ENCODE results near the gene SCNN1B. TPM values are rescaled to one million over a fixed set of nuclear protein-coding genes. Genes with fewer than 3 reads are reported as not detected.

Gene SCNN1B
- total RNA-seq, 1 donor: not detected

GRCh38 chr16:23368469-23368868 lies 66.4 kb downstream of the SCNN1B start:
- DNase-seq (ENCODE audit: low read depth): no peak
- H3K4me3 ChIP-seq (ENCODE audit: low read depth, low read length): no peak overlapping the region
- TF ChIP-seq CTCF (IDR thresholded peaks at IDR 0.05; ENCODE audit: insufficient read depth, low read length): no peak

GRCh38 chr16:23369416-23369815 lies 67.3 kb downstream of the SCNN1B start:
- no peak for DNase-seq (ENCODE audit: low read depth)
- H3K4me3 ChIP-seq (ENCODE audit: low read depth, low read length): no peak overlapping the region
- no peak for TF ChIP-seq CTCF (IDR thresholded peaks at IDR 0.05; ENCODE audit: insufficient read depth, low read length)

GRCh38 chr16:23371368-23371767 lies 69.3 kb downstream of the SCNN1B start:
- no peak for DNase-seq (ENCODE audit: low read depth)
- no peak for TF ChIP-seq CTCF (IDR thresholded peaks at IDR 0.05; ENCODE audit: insufficient read depth, low read length)
- H3K4me3 ChIP-seq (ENCODE audit: low read depth, low read length): no peak overlapping the region

- no peak overlapping the region for H3K4me3 ChIP-seq (ENCODE audit: low read depth, low read length)
- DNase-seq (ENCODE audit: low read depth): no peak
- no peak for TF ChIP-seq CTCF (IDR thresholded peaks at IDR 0.05; ENCODE audit: insufficient read depth, low read length)
Measured at GRCh38 chr16:23373436-23374219, 71.5 kb downstream of the SCNN1B start.

- H3K4me3 ChIP-seq (ENCODE audit: low read depth, low read length): no peak overlapping the region
- TF ChIP-seq CTCF (IDR thresholded peaks at IDR 0.05; ENCODE audit: insufficient read depth, low read length): no peak
- no peak for DNase-seq (ENCODE audit: low read depth)
Measured at GRCh38 chr16:23374721-23375510, 72.8 kb downstream of the SCNN1B start.

GRCh38 chr16:23375643-23376042 lies 73.5 kb downstream of the SCNN1B start:
- no peak overlapping the region for H3K4me3 ChIP-seq (ENCODE audit: low read depth, low read length)
- TF ChIP-seq CTCF (IDR thresholded peaks at IDR 0.05; ENCODE audit: insufficient read depth, low read length): no peak
- no peak for DNase-seq (ENCODE audit: low read depth)
